HEK293 (cell line): ENCODE data around the gene SAMD11.

ENCODE experiments used
- CTCF ChIA-PET: fragments of 350-600 bp; formaldehyde crosslinking; extraction: SDS; loops from one replicate; lab custom pipeline; 2021; ENCODE audit warnings: antibody characterized with exemption; lab: Yijun Ruan, JAX
- POLR2A ChIA-PET: fragments of 300-600 bp; formaldehyde crosslinking; extraction: SDS; loops from one replicate; lab custom pipeline; 2020; ENCODE audit warnings: antibody characterized with exemption, inconsistent platforms; lab: Yijun Ruan, JAX
- H3K27ac ChIP-seq: fragments of 200-500 bp; sonication (Bioruptor generic); 2 replicates; pipeline ENCODE4 v1.5.1; 2014; ENCODE audit warnings: low read depth, low read length, control low read depth, inconsistent platforms; ENCODE audit errors: extremely low read depth
- H3K36me3 ChIP-seq, 2 experiments: fragments of 200-500 bp in 1 of 2; sonication (Bioruptor generic) in 1 of 2; 1 replicate in 1 of 2; 2 replicates in 1 of 2; pipeline ENCODE4 v1.5.1; 2014 to 2017; ENCODE audit warnings: inconsistent platforms in 2 of 2, low read length in 2 of 2; ENCODE audit not compliant: control insufficient read depth in 2 of 2, insufficient read depth in 1 of 2
- H3K4me1 ChIP-seq: fragments of 200-500 bp; sonication (Bioruptor generic); 2 replicates; pipeline ENCODE4 v1.5.1; 2014; ENCODE audit warnings: mild to moderate bottlenecking, low read length, inconsistent platforms; ENCODE audit not compliant: control insufficient read depth, insufficient read depth
- H3K4me3 ChIP-seq: 2 replicates; pipeline ENCODE4 v1.5.1; 2011; ENCODE audit warnings: low read depth, mild to moderate bottlenecking, control low read depth, low read length, moderate library complexity
- H3K9me3 ChIP-seq: fragments of 200-500 bp; sonication (Bioruptor generic); 2 replicates; pipeline ENCODE4 v1.5.1; 2014; ENCODE audit warnings: low read depth, low read length, inconsistent platforms; ENCODE audit not compliant: control insufficient read depth, insufficient read depth
- ATF2 ChIP-seq: fragments of 450-650 bp; formaldehyde crosslinking; IDR thresholded peaks from 2 replicates; pipeline ENCODE4 v1.5.1; 2016; ENCODE audit warnings: missing biosample characterization, missing genetic modification characterization, low read depth
- BCL11B ChIP-seq: fragments of 450-650 bp; formaldehyde crosslinking; IDR thresholded peaks from 2 replicates; pipeline ENCODE4 v1.5.1; 2016; ENCODE audit warnings: low read depth, missing biosample characterization, missing genetic modification characterization
- EGR2 ChIP-seq: fragments of 450-650 bp; formaldehyde crosslinking; IDR thresholded peaks from 2 replicates; pipeline ENCODE4 v1.5.1; 2016; ENCODE audit warnings: low read depth, missing biosample characterization, missing genetic modification characterization
- OSR2 ChIP-seq: fragments of 450-650 bp; formaldehyde crosslinking; IDR thresholded peaks from 2 replicates; pipeline ENCODE4 v1.5.1; 2016; ENCODE audit warnings: missing biosample characterization, missing genetic modification characterization
- PRDM4 ChIP-seq: fragments of 450-650 bp; formaldehyde crosslinking; IDR thresholded peaks from 2 replicates; pipeline ENCODE4 v1.5.1; 2017; ENCODE audit warnings: missing biosample characterization, missing genetic modification characterization
- TRIM28 ChIP-seq: IDR thresholded peaks from 2 replicates; pipeline ENCODE4 v1.6.1; 2011; ENCODE audit warnings: low read length, control low read depth, borderline replicate concordance
- ZBTB26 ChIP-seq: fragments of 450-650 bp; formaldehyde crosslinking; optimal IDR thresholded peaks from 2 replicates; pipeline ENCODE3; 2016; ENCODE audit warnings: missing biosample characterization, mild to moderate bottlenecking, missing genetic modification characterization
- ZBTB49 ChIP-seq: fragments of 450-650 bp; formaldehyde crosslinking; IDR thresholded peaks from 2 replicates; pipeline ENCODE4 v1.5.1; 2016; ENCODE audit warnings: missing biosample characterization, missing genetic modification characterization, low read depth
- ZFP3 ChIP-seq: fragments of 450-650 bp; formaldehyde crosslinking; IDR thresholded peaks from 2 replicates; pipeline ENCODE4 v1.5.1; 2016; ENCODE audit warnings: low read depth, missing biosample characterization, missing genetic modification characterization
- ZNF146 ChIP-seq: fragments of 450-650 bp; formaldehyde crosslinking; IDR thresholded peaks from 2 replicates; pipeline ENCODE4 v1.5.1; 2016; ENCODE audit warnings: missing biosample characterization, missing genetic modification characterization
- ZNF266 ChIP-seq: fragments of 450-650 bp; formaldehyde crosslinking; IDR thresholded peaks from 2 replicates; pipeline ENCODE4 v1.5.1; 2016; ENCODE audit warnings: missing biosample characterization, missing genetic modification characterization, low read depth
- ZNF341 ChIP-seq: fragments of 450-650 bp; formaldehyde crosslinking; IDR thresholded peaks from 2 replicates; pipeline ENCODE4; 2016; ENCODE audit warnings: low read depth, missing biosample characterization, missing genetic modification characterization
- ZNF366 ChIP-seq: fragments of 450-650 bp; formaldehyde crosslinking; conservative IDR thresholded peaks from 2 replicates; pipeline ENCODE4 v1.5.1; 2016; ENCODE audit warnings: missing biosample characterization, missing genetic modification characterization
- ZNF394 ChIP-seq: fragments of 450-650 bp; formaldehyde crosslinking; IDR thresholded peaks from 2 replicates; pipeline ENCODE4 v1.5.1; 2016; ENCODE audit warnings: missing biosample characterization, missing genetic modification characterization, mild to moderate bottlenecking, moderate library complexity, borderline replicate concordance
- ZNF423 ChIP-seq: fragments of 450-650 bp; formaldehyde crosslinking; IDR thresholded peaks from 2 replicates; pipeline ENCODE4 v1.5.1; 2016; ENCODE audit warnings: missing biosample characterization, missing genetic modification characterization
- ZNF433 ChIP-seq: fragments of 450-650 bp; formaldehyde crosslinking; IDR thresholded peaks from 2 replicates; pipeline ENCODE4 v1.5.1; 2016; ENCODE audit warnings: missing biosample characterization, missing genetic modification characterization, low read depth
- ZNF549 ChIP-seq: fragments of 450-650 bp; IDR thresholded peaks from 2 replicates; pipeline ENCODE4 v1.5.1; 2018; ENCODE audit warnings: missing biosample characterization, missing genetic modification characterization, mild to moderate bottlenecking, inconsistent platforms, moderate library complexity
- ZNF600 ChIP-seq: fragments of 450-650 bp; formaldehyde crosslinking; IDR thresholded peaks from 2 replicates; pipeline ENCODE4 v1.5.1; 2016; ENCODE audit warnings: missing biosample characterization, missing genetic modification characterization
- ZNF626 ChIP-seq: fragments of 450-650 bp; sonication (Bioruptor Pico); formaldehyde crosslinking; IDR thresholded peaks from 2 replicates; pipeline ENCODE4 v1.5.1; 2018; ENCODE audit warnings: missing biosample characterization, missing genetic modification characterization, inconsistent platforms
- ZNF654 ChIP-seq: fragments of 450-650 bp; formaldehyde crosslinking; IDR thresholded peaks from 2 replicates; pipeline ENCODE4 v1.5.1; 2016; ENCODE audit warnings: low read depth, missing biosample characterization, missing genetic modification characterization
- ZNF692 ChIP-seq: fragments of 450-650 bp; formaldehyde crosslinking; IDR thresholded peaks from 2 replicates; pipeline ENCODE4 v1.5.1; 2016; ENCODE audit warnings: missing biosample characterization, missing genetic modification characterization
- ZNF792 ChIP-seq: fragments of 450-650 bp; formaldehyde crosslinking; IDR thresholded peaks from 2 replicates; pipeline ENCODE4 v1.5.1; 2016; ENCODE audit warnings: missing biosample characterization, missing genetic modification characterization
- ZNF843 ChIP-seq: fragments of 450-650 bp; formaldehyde crosslinking; IDR thresholded peaks from 2 replicates; pipeline ENCODE4 v1.5.1; 2016; ENCODE audit warnings: missing biosample characterization, missing genetic modification characterization
- ZXDB ChIP-seq: fragments of 450-650 bp; formaldehyde crosslinking; IDR thresholded peaks from 2 replicates; pipeline ENCODE4 v1.5.1; 2016; ENCODE audit warnings: missing biosample characterization, missing genetic modification characterization

Gene SAMD11

GRCh38 chr1:917466-918091 is 6.1 kb upstream of the SAMD11 start (continued):
- no peak for TF ChIP-seq TRIM28
- TF ChIP-seq ZNF433 (tag by site-specific recombination) = no peak
- peak; percentile 50; the same call in 1 of the 2 replicates for TF ChIP-seq OSR2 (tag by site-specific recombination)
- TF ChIP-seq ZFP3 (tag by site-specific recombination) = no peak
- TF ChIP-seq ZBTB49 (tag by site-specific recombination) = no peak
- TF ChIP-seq ZNF626 (tag by site-specific recombination) = no peak
- 0 out of 2 replicates have a peak, but pooled peaks have one; percentile 24 for TF ChIP-seq ZNF423 (tag by site-specific recombination)
- 0 out of 2 replicates have a peak, but pooled peaks have one; percentile 37 for TF ChIP-seq ZNF692 (tag by site-specific recombination)
- TF ChIP-seq ZNF549 (tag by site-specific recombination) = no peak
- TF ChIP-seq ZNF843 (tag by site-specific recombination) = peak; percentile 77
- no peak for TF ChIP-seq BCL11B (tag by site-specific recombination)

GRCh38 chr1:918353-918752 is 5.4 kb upstream of the SAMD11 start:
- H3K36me3 ChIP-seq = peaks cover 0 to 22% of the 10 kb centered on the region in 2 experiments; a peak in 1 of 3 replicates
- peaks cover 32% of the 10 kb centered on the region for H3K4me1 ChIP-seq
- no peaks in the 10 kb centered on the region for H3K9me3 ChIP-seq
- no peak for TF ChIP-seq ZNF366 (tag by site-specific recombination)
- peak; percentile 53 for TF ChIP-seq ZNF341
- ChIA-PET POLR2A (interaction anchor here (0.5 to 5.2 kb wide), 4 partner anchors 13 to 40 kb away, joined by 4 to 106 read pairs (median 12); partner anchors contain the start of gene NOC2L), CTCF (interaction anchor here (0.6 to 1.2 kb wide), 2 partner anchors 10 to 89 kb away, joined by 3 to 4 read pairs; no protein-coding TSS in a partner anchor)
- H3K27ac ChIP-seq = no peak overlapping the region; the same call in 1 of the 2 replicates
- H3K4me3 ChIP-seq = no peak overlapping the region

GRCh38 chr1:918843-919242 is 4.9 kb upstream of the SAMD11 start:
- Histone ChIP-seq H3K4me1 (peaks cover 32% of the 10 kb centered on the region), H3K4me3 (no peak overlapping the region), H3K27ac (no peak overlapping the region; the same call in 1 of the 2 replicates), H3K9me3 (no peaks in the 10 kb centered on the region), H3K36me3 (peaks cover 0 to 22% of the 10 kb centered on the region in 2 experiments; a peak in 1 of 3 replicates)
- CTCF ChIA-PET = interaction anchor here (0.6 to 2.4 kb wide), 4 partner anchors 11 to 88 kb away, joined by 3 to 17 read pairs (median 4); no protein-coding TSS in a partner anchor
- POLR2A ChIA-PET = interaction anchor here (0.5 to 5.2 kb wide), 5 partner anchors 11 to 30 kb away, joined by 3 to 106 read pairs (median 14); no protein-coding TSS in a partner anchor
- TF ChIP-seq ZBTB26 (tag by site-specific recombination) (no peak), ZNF146 (tag by site-specific recombination) (no peak), ZXDB (tag by site-specific recombination) (no peak), ZNF394 (tag by site-specific recombination) (no peak), EGR2 (no peak), ZNF792 (tag by site-specific recombination) (no peak), ATF2 (tag by site-specific recombination) (no peak), ZNF654 (tag by site-specific recombination) (no peak), PRDM4 (no peak), ZNF266 (tag by site-specific recombination) (no peak), ZNF600 (tag by site-specific recombination) (no peak)
